Measurements from ENCODE around the gene COPZ1.

Gene COPZ1

GRCh38 chr12:54294152-54294952, 30.6 kb upstream of the COPZ1 start:
- H3K27me3 ChIP-seq (replicated peaks in 2 of 5; ENCODE audit: control insufficient read depth in 4 of 5, insufficient read depth in 5 of 5, low read length in 4 of 5): no peaks in the 10 kb centered on the region
- peaks cover 24 to 93% (median 86%) of the 10 kb centered on the region in 4 experiments for H3K4me1 ChIP-seq (ENCODE audit: control extremely low read depth in 1 of 4, control insufficient read depth in 4 of 4, insufficient read depth in 4 of 4, low read length in 3 of 4)
- WGBS (ENCODE audit: insufficient coverage): 39% methylated on average over 4 of the region's 9 CpGs
- H3K27ac ChIP-seq (ENCODE audit: insufficient read depth in 1 of 2, low read depth in 1 of 2, low read length in 2 of 2, poor library complexity in 1 of 2, severe bottlenecking in 2 of 2): peak overlapping the region; percentile 22 to 95
- POLR2A ChIA-PET: interaction anchor here (0.6 to 1.5 kb wide), 5 partner anchors 12 to 60 kb away, joined by 3 to 5 read pairs (median 3); partner anchors contain the start of gene CBX5
- DNase-seq: peak; percentile 64 to 76 (median 73)
- peaks cover 2 to 76% (median 57%) of the 10 kb centered on the region in 4 experiments for H3K36me3 ChIP-seq (ENCODE audit: control insufficient read depth in 4 of 4, insufficient read depth in 4 of 4, low read length in 3 of 4)
- CTCF ChIA-PET: interaction anchor here (0.6 to 15.8 kb wide), 21 partner anchors 8 to 145 kb away, joined by 3 to 890 read pairs (median 6); partner anchors contain the start of genes CBX5, COPZ1, HNRNPA1 and ZNF385A
- H3K4me3 ChIP-seq (ENCODE audit: control insufficient read depth in 1 of 7, extremely low read depth in 1 of 7, insufficient read depth in 4 of 7, low read depth in 2 of 7, low read length in 6 of 7): peak overlapping the region in 5 of 7 experiments; percentile 40 to 86 (median 59)
- no peaks in the 10 kb centered on the region for H3K9me3 ChIP-seq (ENCODE audit: control extremely low read depth in 1 of 5, control insufficient read depth in 4 of 5, insufficient read depth in 2 of 5, low read depth in 1 of 5, low read length in 4 of 5)

- POLR2A ChIA-PET: interaction anchor here (0.9 to 2.4 kb wide), 3 partner anchors 12 to 42 kb away, joined by 3 to 17 read pairs (median 5); partner anchors contain the start of gene COPZ1
- DNase-seq: no peak
- CTCF ChIA-PET: interaction anchor here (0.6 to 15.8 kb wide), 16 partner anchors 8 to 145 kb away, joined by 3 to 890 read pairs (median 10); partner anchors contain the start of genes CBX5, COPZ1 and HNRNPA1
- Histone ChIP-seq H3K4me3 (ENCODE audit: control insufficient read depth in 1 of 7, extremely low read depth in 1 of 7, insufficient read depth in 4 of 7, low read depth in 2 of 7, low read length in 6 of 7) (peak overlapping the region in 6 of 7 experiments; percentile 0 to 86 (median 58)), H3K4me1 (ENCODE audit: control extremely low read depth in 1 of 4, control insufficient read depth in 4 of 4, insufficient read depth in 4 of 4, low read length in 3 of 4) (peaks cover 24 to 91% (median 80%) of the 10 kb centered on the region in 4 experiments), H3K36me3 (ENCODE audit: control insufficient read depth in 4 of 4, insufficient read depth in 4 of 4, low read length in 3 of 4) (peaks cover 2 to 75% (median 60%) of the 10 kb centered on the region in 4 experiments), H3K9me3 (ENCODE audit: control extremely low read depth in 1 of 5, control insufficient read depth in 4 of 5, insufficient read depth in 2 of 5, low read depth in 1 of 5, low read length in 4 of 5) (no peaks in the 10 kb centered on the region), H3K27me3 (replicated peaks in 2 of 5; ENCODE audit: control insufficient read depth in 4 of 5, insufficient read depth in 5 of 5, low read length in 4 of 5) (no peaks in the 10 kb centered on the region), H3K27ac (ENCODE audit: insufficient read depth in 1 of 2, low read depth in 1 of 2, low read length in 2 of 2, poor library complexity in 1 of 2, severe bottlenecking in 2 of 2) (peak overlapping the region; percentile 22 to 95)
- 58% methylated on average over 8 of the region's 9 CpGs for WGBS (ENCODE audit: insufficient coverage)
Observed at GRCh38 chr12:54294953-54295566, 29.9 kb upstream of the COPZ1 start.

GRCh38 chr12:54296393-54297099, 28.4 kb upstream of the COPZ1 start:
- H3K27me3 ChIP-seq (replicated peaks in 2 of 5; ENCODE audit: control insufficient read depth in 4 of 5, insufficient read depth in 5 of 5, low read length in 4 of 5): no peaks in the 10 kb centered on the region
- CTCF ChIA-PET: interaction anchor here (0.7 to 15.8 kb wide), 10 partner anchors 10 to 125 kb away, joined by 3 to 890 read pairs (median 10); partner anchors contain the start of gene COPZ1
- WGBS (ENCODE audit: insufficient coverage): 13% methylated on average over 4 of the region's 5 CpGs
- H3K27ac ChIP-seq (ENCODE audit: insufficient read depth in 1 of 2, low read depth in 1 of 2, low read length in 2 of 2, poor library complexity in 1 of 2, severe bottlenecking in 2 of 2): peak overlapping the region; percentile 43 to 95
- peak overlapping the region; percentile 6 to 86 (median 59) for H3K4me3 ChIP-seq (ENCODE audit: control insufficient read depth in 1 of 7, extremely low read depth in 1 of 7, insufficient read depth in 4 of 7, low read depth in 2 of 7, low read length in 6 of 7)
- peaks cover 24 to 86% (median 73%) of the 10 kb centered on the region in 4 experiments for H3K4me1 ChIP-seq (ENCODE audit: control extremely low read depth in 1 of 4, control insufficient read depth in 4 of 4, insufficient read depth in 4 of 4, low read length in 3 of 4)
- POLR2A ChIA-PET: interaction anchor here (0.9 to 2.4 kb wide), 3 partner anchors 24 to 39 kb away, joined by 3 to 17 read pairs (median 5); partner anchors contain the start of gene COPZ1
- H3K9me3 ChIP-seq (ENCODE audit: control extremely low read depth in 1 of 5, control insufficient read depth in 4 of 5, insufficient read depth in 2 of 5, low read depth in 1 of 5, low read length in 4 of 5): no peaks in the 10 kb centered on the region
- peaks cover 2 to 66% (median 52%) of the 10 kb centered on the region in 4 experiments for H3K36me3 ChIP-seq (ENCODE audit: control insufficient read depth in 4 of 4, insufficient read depth in 4 of 4, low read length in 3 of 4)
- DNase-seq: no peak

GRCh38 chr12:54298904-54299303, 26.0 kb upstream of the COPZ1 start:
- no peaks in the 10 kb centered on the region for H3K27me3 ChIP-seq (replicated peaks in 2 of 5; ENCODE audit: control insufficient read depth in 4 of 5, insufficient read depth in 5 of 5, low read length in 4 of 5)
- H3K4me1 ChIP-seq (ENCODE audit: control extremely low read depth in 1 of 4, control insufficient read depth in 4 of 4, insufficient read depth in 4 of 4, low read length in 3 of 4): peaks cover 43 to 85% (median 75%) of the 10 kb centered on the region in 4 experiments
- WGBS (ENCODE audit: insufficient coverage): 0% methylated on average over 1 of the region's 5 CpGs
- no peaks in the 10 kb centered on the region for H3K9me3 ChIP-seq (ENCODE audit: control extremely low read depth in 1 of 5, control insufficient read depth in 4 of 5, insufficient read depth in 2 of 5, low read depth in 1 of 5, low read length in 4 of 5)
- ChIA-PET CTCF (interaction anchor here (0.8 to 15.8 kb wide), 14 partner anchors 9 to 81 kb away, joined by 3 to 890 read pairs (median 5); partner anchors contain the start of gene COPZ1), POLR2A (interaction anchor here (0.6 to 2.7 kb wide), 9 partner anchors 10 to 1425 kb away, joined by 3 to 15 read pairs (median 4); partner anchors contain the start of genes CBX5, COPZ1 and HNRNPA1)
- H3K36me3 ChIP-seq (ENCODE audit: control insufficient read depth in 4 of 4, insufficient read depth in 4 of 4, low read length in 3 of 4): peaks cover 0 to 44% (median 34%) of the 10 kb centered on the region in 4 experiments
- peak overlapping the region; percentile 91 to 95 for H3K27ac ChIP-seq (ENCODE audit: insufficient read depth in 1 of 2, low read depth in 1 of 2, low read length in 2 of 2, poor library complexity in 1 of 2, severe bottlenecking in 2 of 2)
- peak in 1 of 3 donors; percentile 52 for DNase-seq
- peak overlapping the region; percentile 46 to 100 (median 96) for H3K4me3 ChIP-seq (ENCODE audit: control insufficient read depth in 1 of 7, extremely low read depth in 1 of 7, insufficient read depth in 4 of 7, low read depth in 2 of 7, low read length in 6 of 7)

GRCh38 chr12:54299515-54300224, 25.3 kb upstream of the COPZ1 start:
- WGBS (ENCODE audit: insufficient coverage): 0% methylated on average over 4 of the region's 8 CpGs
- peaks cover 0 to 37% (median 29%) of the 10 kb centered on the region in 4 experiments for H3K36me3 ChIP-seq (ENCODE audit: control insufficient read depth in 4 of 4, insufficient read depth in 4 of 4, low read length in 3 of 4)
- peak overlapping the region; percentile 91 to 95 for H3K27ac ChIP-seq (ENCODE audit: insufficient read depth in 1 of 2, low read depth in 1 of 2, low read length in 2 of 2, poor library complexity in 1 of 2, severe bottlenecking in 2 of 2)

More at GRCh38 chr12:54299515-54300224, 25.3 kb upstream of the COPZ1 start:
- Histone ChIP-seq H3K27me3 (replicated peaks in 2 of 5; ENCODE audit: control insufficient read depth in 4 of 5, insufficient read depth in 5 of 5, low read length in 4 of 5) (no peaks in the 10 kb centered on the region), H3K4me1 (ENCODE audit: control extremely low read depth in 1 of 4, control insufficient read depth in 4 of 4, insufficient read depth in 4 of 4, low read length in 3 of 4) (peaks cover 46 to 84% (median 74%) of the 10 kb centered on the region in 4 experiments), H3K4me3 (ENCODE audit: control insufficient read depth in 1 of 7, extremely low read depth in 1 of 7, insufficient read depth in 4 of 7, low read depth in 2 of 7, low read length in 6 of 7) (peak overlapping the region; percentile 67 to 100 (median 96)), H3K9me3 (ENCODE audit: control extremely low read depth in 1 of 5, control insufficient read depth in 4 of 5, insufficient read depth in 2 of 5, low read depth in 1 of 5, low read length in 4 of 5) (no peaks in the 10 kb centered on the region)
- ChIA-PET POLR2A (interaction anchor here (0.8 to 2.7 kb wide), 8 partner anchors 11 to 59 kb away, joined by 3 to 15 read pairs (median 4); partner anchors contain the start of genes CBX5, COPZ1 and HNRNPA1), CTCF (interaction anchor here (1.0 to 15.8 kb wide), 17 partner anchors 8 to 80 kb away, joined by 3 to 890 read pairs (median 5); partner anchors contain the start of gene COPZ1)
- no peak for DNase-seq

Measured in common myeloid progenitor, CD34-positive (primary cell).